Tibial nerve (tissue), 4 donors: ENCODE data around the gene FAM227B.

Experiments used
- EP300 ChIP-seq, 2 donors: sonication (generic); formaldehyde crosslinking; IDR thresholded peaks; one replicate each; pipeline ENCODE4 v1.6.1; 2017; ENCODE audit warnings: antibody characterized with exemption in 2 of 2, mild to moderate bottlenecking in 1 of 2
- POLR2A ChIP-seq, 2 donors: fragments of 450-650 bp; IDR thresholded peaks; one replicate each; pipeline ENCODE4 v1.6.1; 2017; ENCODE audit warnings: antibody characterized with exemption in 2 of 2, mild to moderate bottlenecking in 2 of 2, moderate library complexity in 2 of 2
- TF ChIP-seq, protein P1 (sequence below), 5 experiments: fragments of 200-600 bp in 3 of 5; fragments of 450-650 bp in 2 of 5; sonication (generic) in 3 of 5; IDR thresholded peaks; one replicate each; pipeline ENCODE4 v1.5.1; 2016 to 2019; ENCODE audit warnings: antibody characterized with exemption in 5 of 5, mild to moderate bottlenecking in 3 of 5, moderate library complexity in 2 of 5

- TF ChIP-seq EP300 (IDR thresholded peaks at IDR 0.05), result no peak
- TF ChIP-seq, protein P1, sequence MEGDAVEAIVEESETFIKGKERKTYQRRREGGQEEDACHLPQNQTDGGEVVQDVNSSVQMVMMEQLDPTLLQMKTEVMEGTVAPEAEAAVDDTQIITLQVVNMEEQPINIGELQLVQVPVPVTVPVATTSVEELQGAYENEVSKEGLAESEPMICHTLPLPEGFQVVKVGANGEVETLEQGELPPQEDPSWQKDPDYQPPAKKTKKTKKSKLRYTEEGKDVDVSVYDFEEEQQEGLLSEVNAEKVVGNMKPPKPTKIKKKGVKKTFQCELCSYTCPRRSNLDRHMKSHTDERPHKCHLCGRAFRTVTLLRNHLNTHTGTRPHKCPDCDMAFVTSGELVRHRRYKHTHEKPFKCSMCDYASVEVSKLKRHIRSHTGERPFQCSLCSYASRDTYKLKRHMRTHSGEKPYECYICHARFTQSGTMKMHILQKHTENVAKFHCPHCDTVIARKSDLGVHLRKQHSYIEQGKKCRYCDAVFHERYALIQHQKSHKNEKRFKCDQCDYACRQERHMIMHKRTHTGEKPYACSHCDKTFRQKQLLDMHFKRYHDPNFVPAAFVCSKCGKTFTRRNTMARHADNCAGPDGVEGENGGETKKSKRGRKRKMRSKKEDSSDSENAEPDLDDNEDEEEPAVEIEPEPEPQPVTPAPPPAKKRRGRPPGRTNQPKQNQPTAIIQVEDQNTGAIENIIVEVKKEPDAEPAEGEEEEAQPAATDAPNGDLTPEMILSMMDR (IDR thresholded peaks at IDR 0.05), result no peak
- TF ChIP-seq POLR2A (IDR thresholded peaks at IDR 0.05), result no peak
These were observed 183.9 kb downstream of the FAM227B start for GRCh38 chr15:49436751-49437150.
